ENCODE data around the gene SLC9A7. TPM values are rescaled to one million over a fixed set of nuclear protein-coding genes. Genes with fewer than 3 reads are reported as not detected.
"Not testable (repeated sequence)": the region's sequence is repeated elsewhere in the genome, so short reads cannot be mapped to it uniquely, and the experiment has no call there.

The SLC9A7 gene
- total RNA-seq, 1 donor from 2014 or later, result 1.4 TPM

DNA sequence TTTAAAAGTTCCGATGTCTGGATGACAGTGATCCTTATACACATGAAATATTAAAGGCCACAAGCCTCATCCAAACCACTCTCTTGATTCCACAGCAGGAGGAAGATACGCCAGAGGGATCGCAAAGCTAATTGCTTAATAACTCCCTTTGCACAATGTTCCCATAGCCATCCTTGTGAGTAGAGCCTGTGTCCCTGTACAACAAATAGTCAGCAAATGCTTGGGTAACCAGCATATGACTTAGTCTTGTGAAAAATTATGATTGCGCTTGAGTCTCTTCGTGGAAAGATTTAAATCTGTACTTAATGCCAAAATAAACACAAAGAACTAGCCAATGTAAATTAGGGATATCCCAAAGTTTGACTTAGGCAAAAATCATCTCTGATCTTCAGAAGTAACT lies 31.5 kb downstream of the SLC9A7 start:
- H3K4me3 Mint-ChIP-seq (ENCODE audit: unreplicated experiment), result no peak overlapping the region
- H3K27me3 Mint-ChIP-seq (ENCODE audit: unreplicated experiment), result no peaks in the 10 kb centered on the region
- H3K36me3 Mint-ChIP-seq (ENCODE audit: unreplicated experiment), result no peaks in the 10 kb centered on the region
- no peak for DNase-seq (ENCODE audit: extremely low spot score, unreplicated experiment)
- H3K9me3 Mint-ChIP-seq (ENCODE audit: unreplicated experiment), result no peaks in the 10 kb centered on the region
- TF ChIP-seq, protein P1, sequence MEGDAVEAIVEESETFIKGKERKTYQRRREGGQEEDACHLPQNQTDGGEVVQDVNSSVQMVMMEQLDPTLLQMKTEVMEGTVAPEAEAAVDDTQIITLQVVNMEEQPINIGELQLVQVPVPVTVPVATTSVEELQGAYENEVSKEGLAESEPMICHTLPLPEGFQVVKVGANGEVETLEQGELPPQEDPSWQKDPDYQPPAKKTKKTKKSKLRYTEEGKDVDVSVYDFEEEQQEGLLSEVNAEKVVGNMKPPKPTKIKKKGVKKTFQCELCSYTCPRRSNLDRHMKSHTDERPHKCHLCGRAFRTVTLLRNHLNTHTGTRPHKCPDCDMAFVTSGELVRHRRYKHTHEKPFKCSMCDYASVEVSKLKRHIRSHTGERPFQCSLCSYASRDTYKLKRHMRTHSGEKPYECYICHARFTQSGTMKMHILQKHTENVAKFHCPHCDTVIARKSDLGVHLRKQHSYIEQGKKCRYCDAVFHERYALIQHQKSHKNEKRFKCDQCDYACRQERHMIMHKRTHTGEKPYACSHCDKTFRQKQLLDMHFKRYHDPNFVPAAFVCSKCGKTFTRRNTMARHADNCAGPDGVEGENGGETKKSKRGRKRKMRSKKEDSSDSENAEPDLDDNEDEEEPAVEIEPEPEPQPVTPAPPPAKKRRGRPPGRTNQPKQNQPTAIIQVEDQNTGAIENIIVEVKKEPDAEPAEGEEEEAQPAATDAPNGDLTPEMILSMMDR (IDR thresholded peaks at IDR 0.05), result no peak
- no peaks in the 10 kb centered on the region for H3K4me1 Mint-ChIP-seq (ENCODE audit: unreplicated experiment)
- H3K27ac Mint-ChIP-seq (ENCODE audit: unreplicated experiment), result no peak overlapping the region

DNA sequence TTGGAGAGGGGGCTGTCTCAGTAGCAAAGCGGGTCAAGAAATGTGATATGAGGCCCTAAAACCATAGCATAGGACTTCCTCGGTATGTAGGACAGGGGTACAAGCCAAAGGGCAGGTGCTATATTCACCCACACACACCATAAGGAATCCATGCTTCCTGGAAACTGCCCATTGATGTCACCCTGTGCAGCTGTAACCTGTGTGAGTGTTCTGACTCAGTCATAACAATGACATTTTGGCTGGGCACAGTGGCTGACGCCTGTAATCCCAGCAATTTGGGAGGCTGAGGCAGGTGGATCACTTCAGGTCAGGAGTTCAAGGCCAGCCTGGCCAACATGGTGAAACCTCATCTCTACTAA lies 35.4 kb downstream of the SLC9A7 start:
- not testable (repeated sequence) for DNase-seq (ENCODE audit: extremely low spot score, unreplicated experiment); H3K4me3 Mint-ChIP-seq (ENCODE audit: unreplicated experiment); H3K9me3 Mint-ChIP-seq (ENCODE audit: unreplicated experiment); H3K36me3 Mint-ChIP-seq (ENCODE audit: unreplicated experiment); H3K27me3 Mint-ChIP-seq (ENCODE audit: unreplicated experiment); H3K27ac Mint-ChIP-seq (ENCODE audit: unreplicated experiment); H3K4me1 Mint-ChIP-seq (ENCODE audit: unreplicated experiment)

DNA sequence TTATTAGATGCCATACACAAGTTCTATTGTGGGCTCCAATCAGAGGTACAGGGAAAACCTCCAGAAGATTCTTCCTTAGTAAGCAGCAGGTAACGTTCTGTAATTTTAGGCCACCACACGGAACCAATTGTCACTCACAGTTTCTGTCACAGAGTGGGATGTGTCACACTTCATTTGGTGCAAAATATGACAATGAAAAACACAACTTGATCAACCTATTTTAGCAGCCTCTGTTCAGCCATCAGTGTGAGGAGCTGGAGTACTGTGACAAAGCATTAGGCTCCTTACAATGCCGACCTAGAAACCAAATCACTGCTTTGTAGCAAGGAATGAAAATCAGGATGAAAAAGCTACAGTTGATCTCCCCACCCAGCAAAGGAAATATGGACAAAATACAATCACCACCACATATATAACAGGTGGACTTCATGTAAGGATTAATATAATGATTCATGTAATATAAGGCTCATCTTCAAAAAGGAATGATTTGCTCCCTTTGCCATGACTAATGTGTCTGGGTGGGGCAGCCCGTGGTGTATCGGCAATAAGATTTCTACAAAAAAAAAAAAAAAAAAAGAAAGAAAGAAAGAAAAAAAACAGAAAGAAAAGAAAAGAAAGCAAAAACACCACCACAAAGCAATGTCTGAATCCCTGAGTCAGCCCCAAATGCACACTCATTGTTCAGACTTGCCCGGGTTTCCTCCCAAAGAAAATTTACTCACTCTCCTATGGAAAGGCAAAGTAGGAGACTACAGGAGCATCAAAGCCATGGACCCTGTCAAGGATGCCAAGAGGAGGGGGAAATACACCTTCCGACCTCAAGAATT lies 36.0 kb downstream of the SLC9A7 start:
- Mint-ChIP-seq H3K27ac (ENCODE audit: unreplicated experiment) (no peak overlapping the region), H3K4me3 (ENCODE audit: unreplicated experiment) (no peak overlapping the region), H3K4me1 (ENCODE audit: unreplicated experiment) (no peaks in the 10 kb centered on the region), H3K36me3 (ENCODE audit: unreplicated experiment) (no peaks in the 10 kb centered on the region), H3K27me3 (ENCODE audit: unreplicated experiment) (no peaks in the 10 kb centered on the region), H3K9me3 (ENCODE audit: unreplicated experiment) (peaks cover 4% of the 10 kb centered on the region)
- DNase-seq (ENCODE audit: extremely low spot score, unreplicated experiment), result no peak
- TF ChIP-seq, protein P1 (IDR thresholded peaks at IDR 0.05), result no peak

DNA sequence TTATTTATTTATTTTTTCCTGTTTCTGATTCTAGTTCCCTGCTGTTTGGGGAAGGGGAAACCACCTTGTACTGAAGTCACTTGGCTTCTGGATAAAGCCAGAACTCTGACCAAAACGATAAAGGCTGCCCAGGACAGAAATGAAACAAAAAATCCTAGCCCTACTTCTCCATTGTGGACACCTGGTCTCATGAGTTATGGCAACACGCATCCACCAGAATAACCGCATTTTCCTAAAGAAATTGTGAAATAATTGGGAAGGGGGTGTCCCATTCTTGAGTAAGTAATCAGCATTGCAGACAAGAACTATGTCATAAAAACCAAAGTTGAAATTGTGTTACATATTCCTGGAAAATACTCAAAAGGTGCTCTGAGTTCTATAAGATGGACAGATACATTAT lies 42.1 kb downstream of the SLC9A7 start:
- Mint-ChIP-seq H3K36me3 (ENCODE audit: unreplicated experiment) (no peaks in the 10 kb centered on the region), H3K4me1 (ENCODE audit: unreplicated experiment) (peaks cover 2% of the 10 kb centered on the region), H3K27ac (ENCODE audit: unreplicated experiment) (no peak overlapping the region), H3K9me3 (ENCODE audit: unreplicated experiment) (peaks cover 4% of the 10 kb centered on the region), H3K4me3 (ENCODE audit: unreplicated experiment) (no peak overlapping the region), H3K27me3 (ENCODE audit: unreplicated experiment) (no peaks in the 10 kb centered on the region)
- no peak for DNase-seq (ENCODE audit: extremely low spot score, unreplicated experiment)
- TF ChIP-seq, protein P1 (IDR thresholded peaks at IDR 0.05), result no peak

DNA sequence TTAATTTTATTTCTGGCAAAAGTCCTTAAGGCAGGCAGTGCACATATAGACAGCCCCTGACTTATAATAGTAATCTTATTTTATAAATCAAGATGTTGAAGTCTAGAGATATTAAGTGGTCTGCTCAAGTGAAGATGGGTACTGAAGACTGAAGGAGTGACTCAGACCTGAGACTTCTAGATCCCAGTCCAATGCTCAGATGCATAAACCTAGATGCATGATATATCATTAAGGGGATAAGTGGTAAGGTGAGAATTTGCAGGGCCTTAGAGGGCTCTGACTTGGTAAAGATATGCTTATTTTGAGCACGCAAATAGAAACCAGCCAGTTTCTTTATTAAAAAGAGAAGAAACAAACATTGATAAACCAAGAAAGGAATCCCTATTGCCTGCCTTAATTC lies 42.9 kb downstream of the SLC9A7 start:
- Mint-ChIP-seq H3K27me3 (ENCODE audit: unreplicated experiment) (no peaks in the 10 kb centered on the region), H3K4me3 (ENCODE audit: unreplicated experiment) (no peak overlapping the region), H3K4me1 (ENCODE audit: unreplicated experiment) (peaks cover 2% of the 10 kb centered on the region), H3K9me3 (ENCODE audit: unreplicated experiment) (peaks cover 4% of the 10 kb centered on the region), H3K36me3 (ENCODE audit: unreplicated experiment) (no peaks in the 10 kb centered on the region), H3K27ac (ENCODE audit: unreplicated experiment) (no peak overlapping the region)
- TF ChIP-seq, protein P1 (IDR thresholded peaks at IDR 0.05), result no peak
- DNase-seq (ENCODE audit: extremely low spot score, unreplicated experiment), result no peak
